GM21717 (cell line): ENCODE results near the gene MCM6.

Experiments
- ATAC-seq: cut with Tn5 transposase; IDR thresholded peaks from one replicate; pipeline ENCODE4 v1.9.1; 2021; ENCODE audit warnings: mild to moderate bottlenecking, moderate library complexity; ENCODE audit not compliant: unreplicated experiment

Gene MCM6

DNA sequence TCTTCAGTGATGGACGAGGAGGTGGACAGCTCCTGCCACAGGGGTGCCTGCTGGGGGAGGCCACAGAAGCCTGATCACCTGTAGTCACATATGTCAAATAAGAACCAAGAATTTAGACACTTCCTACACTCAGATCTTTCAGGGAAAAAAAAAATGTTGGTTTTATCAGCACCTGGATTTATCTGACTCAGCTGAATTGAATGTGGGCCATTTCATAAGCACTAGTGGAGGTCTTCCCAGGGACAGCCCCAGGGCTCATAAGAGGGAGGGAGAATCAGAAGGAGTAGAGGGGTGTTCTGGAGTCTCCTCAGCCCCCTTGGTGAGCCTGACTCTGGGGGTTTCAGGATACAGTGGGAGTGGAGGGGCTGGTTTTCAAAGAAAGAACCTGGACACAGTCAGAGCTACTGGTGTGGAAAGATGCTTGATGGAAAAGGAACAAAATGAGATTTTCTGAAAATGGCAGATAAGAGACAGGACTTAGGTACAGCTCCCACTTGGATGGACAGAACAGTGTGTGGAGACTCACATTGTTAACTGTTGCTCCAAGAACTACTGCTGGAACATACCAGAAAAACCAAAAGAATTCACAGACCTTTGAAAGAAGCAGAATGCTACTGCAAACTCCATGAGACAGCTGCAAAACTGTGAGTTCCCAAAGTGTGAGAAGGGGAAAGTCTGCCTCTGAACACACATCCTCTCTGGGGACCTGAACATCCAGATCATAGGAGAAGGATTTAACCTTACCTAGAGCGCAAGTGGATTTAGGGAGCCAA lies 84.6 kb downstream of the MCM6 start:
- no peak for ATAC-seq

DNA sequence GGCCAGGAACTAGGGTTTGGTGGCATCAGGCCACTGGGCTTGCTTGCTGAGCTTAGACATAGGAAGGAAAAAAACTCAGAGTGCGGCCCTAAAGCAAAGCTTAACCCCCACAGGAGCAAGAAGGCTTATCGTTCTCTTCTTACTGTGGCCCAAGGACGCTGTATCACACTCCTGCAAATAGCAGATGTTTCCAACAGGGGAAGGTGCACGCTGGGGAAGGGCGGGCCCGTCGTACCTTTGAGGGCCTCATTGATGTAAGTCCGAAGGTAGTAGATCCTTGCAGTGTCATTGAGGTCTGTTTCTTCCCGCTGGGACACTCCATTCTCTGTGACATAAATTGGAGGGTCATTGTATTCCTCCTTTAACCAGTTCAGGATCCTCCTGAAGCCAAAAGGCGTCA lies 85.8 kb downstream of the MCM6 start:
- no peak for ATAC-seq
